Germinal center (tissue), 1 donor: ENCODE results near the gene FLT1.

Source experiments
- DNase-seq: peaks from one replicate; pipeline ENCODE4 v3.0.0; 2012; ENCODE audit warnings: mixed read lengths, low spot score

Gene FLT1

GRCh38 chr13:28526876-28527275, 31.9 kb upstream of the FLT1 start:
- no peak for DNase-seq

DNA sequence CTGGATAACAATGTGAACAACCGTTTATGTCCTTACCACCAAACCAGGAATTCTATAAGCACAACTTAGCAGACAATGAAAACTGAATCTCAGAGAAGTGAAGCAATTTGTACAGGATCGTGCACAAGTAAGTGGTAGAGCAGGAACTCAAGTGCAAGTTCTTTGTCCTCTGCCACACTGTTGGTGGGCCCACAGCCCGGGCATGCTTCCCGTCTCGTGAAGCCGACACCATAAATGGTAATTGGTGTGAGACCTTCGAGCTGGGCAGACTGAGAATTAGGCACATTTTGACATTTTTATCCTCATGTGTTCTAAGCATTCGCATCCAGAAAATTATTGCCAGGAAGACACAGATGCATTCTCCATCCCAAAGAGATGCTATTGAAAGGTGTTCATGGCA, 27.9 kb upstream of the FLT1 start:
- DNase-seq: no peak

- DNase-seq: no peak
Observed at GRCh38 chr13:28513745-28514144, 18.8 kb upstream of the FLT1 start.

GRCh38 chr13:28510542-28510941, 15.6 kb upstream of the FLT1 start:
- no peak for DNase-seq

DNA sequence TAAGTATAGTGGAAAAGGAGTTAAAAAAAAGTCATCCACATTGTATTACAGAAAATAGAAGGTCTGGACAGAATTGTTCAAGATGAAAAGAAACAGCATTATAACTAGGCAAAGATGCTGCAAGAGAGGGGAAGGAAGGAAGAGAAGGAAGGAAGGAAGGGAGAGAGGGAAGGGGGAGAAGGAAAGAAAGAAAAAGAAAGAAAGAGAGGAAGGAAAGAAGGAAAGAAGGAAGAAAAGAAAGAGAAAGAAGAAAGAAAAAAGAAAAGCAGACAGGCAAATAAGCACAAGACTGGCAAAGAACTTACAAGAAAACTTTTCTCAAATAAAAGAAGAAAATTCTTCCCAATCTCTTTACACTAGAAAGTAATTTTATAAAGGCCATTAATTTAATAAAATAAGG, 15.1 kb upstream of the FLT1 start:
- DNase-seq: no peak

DNA sequence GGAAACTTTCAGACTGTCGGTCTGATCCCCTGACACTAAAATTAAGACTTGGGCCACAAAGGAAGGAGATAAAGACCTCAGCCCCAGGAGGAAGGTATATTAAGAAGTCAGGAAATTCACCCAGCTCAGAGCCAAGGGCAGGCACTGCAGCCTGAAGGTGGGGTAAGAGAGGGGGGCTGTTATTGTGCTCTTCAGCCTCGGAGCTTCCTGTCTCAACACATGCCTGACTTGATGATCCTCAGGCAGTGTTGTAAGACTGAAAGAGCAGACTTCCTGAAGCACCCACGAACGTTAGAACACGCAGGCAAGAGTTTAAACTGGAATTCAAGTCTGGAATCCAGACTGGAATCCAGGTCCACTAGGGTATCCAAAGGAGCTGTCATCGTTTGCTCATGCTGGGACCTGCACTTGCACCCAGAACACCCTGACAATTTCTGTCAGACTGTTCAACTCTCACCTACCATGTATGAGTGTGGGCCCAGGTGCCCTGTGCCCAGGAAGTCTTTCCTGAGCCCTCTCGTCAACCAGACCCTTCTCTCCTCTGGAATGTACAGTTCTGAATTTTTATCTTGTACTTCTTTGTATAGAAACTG, 10.7 kb upstream of the FLT1 start:
- no peak for DNase-seq

DNA sequence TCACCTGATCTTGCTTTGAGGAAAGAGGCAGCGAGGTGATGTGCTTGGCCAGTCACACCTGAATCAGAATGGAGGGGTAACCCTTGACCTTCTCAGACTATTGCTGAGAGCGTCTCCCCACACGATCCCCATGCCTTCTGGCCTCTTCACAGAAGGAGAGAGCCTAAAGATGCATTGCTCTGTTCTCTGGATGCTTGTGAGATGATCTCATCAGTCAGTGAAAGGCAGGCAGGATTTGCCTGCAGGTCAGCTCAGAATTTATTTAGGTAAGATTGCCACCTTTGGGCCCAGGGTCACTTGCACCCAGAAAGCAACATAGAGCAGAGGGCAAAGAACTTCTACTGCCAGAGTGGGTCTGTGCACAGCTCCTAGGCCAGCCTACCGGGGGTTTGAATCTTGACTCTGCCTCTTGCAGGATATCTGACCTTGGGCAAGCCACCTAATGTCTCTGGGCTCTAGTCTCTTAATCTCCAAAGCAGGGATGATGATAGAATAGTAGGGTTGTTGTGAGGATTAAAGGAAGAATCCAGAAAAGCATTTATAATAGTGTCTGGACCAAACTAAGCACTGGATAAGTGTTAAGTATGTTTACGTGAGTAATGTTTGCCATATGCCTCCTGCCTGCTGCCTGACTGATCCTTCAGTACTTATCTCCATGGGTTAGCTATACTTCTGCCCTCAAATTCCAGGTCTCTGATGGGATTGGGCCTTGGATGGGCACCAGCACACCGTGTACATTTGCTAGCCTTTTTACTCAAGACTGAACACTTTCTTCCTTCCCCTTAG, 8.4 kb upstream of the FLT1 start:
- no peak for DNase-seq

DNA sequence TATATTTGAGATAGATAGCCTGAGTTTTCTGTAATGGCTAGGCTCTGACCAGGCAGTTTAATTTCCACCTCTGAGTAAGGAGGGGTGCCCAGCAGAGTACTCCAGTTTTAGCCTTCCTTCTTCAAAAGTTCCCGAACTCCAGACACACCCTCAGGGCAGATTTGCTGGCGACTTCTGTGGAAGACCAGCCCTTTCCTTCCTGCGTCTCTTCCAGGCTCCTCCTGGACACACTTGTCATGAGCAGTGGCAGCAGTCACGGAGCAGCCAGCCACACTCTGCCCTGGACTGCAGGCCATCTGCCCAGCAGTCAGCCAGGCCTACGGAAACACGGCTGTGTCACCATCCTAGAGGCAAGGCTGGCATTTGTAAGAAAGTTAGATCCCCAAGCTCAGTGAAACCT, 6.6 kb upstream of the FLT1 start:
- no peak for DNase-seq

GRCh38 chr13:28499609-28500008, 4.7 kb upstream of the FLT1 start:
- no peak for DNase-seq

DNA sequence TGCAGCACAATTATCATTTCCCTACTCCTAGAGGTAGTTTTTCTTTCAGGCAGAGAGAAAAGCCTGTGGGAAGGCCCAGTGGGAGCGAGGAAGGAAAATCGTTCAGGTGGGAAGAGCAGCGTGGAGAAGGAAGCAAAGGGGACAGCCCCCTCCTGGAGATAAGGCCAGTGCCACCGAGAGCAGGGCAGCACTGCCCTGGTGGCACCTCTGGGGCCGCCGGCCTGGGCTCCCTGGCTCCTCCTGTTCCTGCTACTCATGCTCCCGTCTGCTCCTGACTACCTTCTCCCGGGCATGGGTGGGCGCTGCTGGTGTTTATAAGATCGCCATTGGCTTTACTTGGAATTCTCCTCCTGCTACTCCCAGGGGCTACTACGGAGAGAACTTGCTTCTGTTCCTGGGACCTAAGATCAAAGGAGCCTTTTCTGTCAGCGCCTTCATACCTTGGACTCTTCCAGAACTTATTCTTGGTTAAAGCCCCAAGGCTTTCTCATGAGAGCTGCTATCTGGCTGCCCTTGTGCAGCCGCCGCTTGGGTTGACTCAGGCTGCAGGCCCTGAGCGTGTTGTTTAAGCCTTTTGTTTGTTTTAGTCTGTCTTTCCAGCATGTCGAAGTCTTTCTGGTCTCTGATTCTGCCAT, 3.7 kb upstream of the FLT1 start:
- DNase-seq: no peak

DNA sequence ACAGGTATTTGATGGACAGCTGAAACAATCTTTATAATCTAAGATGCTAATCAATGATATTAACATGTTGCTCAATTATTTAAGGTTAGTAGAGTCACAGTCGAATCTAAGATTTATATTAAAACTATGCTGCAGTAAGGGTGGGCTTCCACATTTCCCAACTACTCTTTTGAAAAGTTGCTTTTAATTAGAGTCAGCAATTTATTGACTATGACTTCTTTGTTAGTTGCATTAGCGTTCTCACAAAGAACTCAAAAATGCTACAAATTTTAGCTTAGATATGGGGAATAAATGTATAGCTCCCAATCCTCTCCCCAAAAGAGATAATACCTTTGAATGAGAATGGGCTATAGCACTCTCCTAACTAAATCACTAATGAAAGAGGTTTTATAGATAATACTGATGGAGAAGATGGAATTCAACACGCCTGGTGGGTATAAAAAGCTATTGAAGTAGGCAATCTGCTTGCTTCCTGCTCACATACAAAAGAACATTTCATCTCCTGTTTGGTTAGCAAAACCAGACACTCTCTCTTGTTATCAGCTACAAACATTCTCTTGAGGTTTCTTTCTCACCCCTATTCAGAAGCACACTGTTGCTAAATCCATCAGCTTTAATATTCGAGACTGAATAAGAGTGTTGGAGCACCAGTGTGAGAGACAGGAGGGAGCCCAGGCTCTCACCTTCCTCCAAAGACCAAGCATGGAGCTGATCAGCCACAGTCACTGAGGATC, 2.4 kb upstream of the FLT1 start:
- no peak for DNase-seq

GRCh38 chr13:28496188-28496564, 1.2 kb upstream of the FLT1 start:
- no peak for DNase-seq

DNA sequence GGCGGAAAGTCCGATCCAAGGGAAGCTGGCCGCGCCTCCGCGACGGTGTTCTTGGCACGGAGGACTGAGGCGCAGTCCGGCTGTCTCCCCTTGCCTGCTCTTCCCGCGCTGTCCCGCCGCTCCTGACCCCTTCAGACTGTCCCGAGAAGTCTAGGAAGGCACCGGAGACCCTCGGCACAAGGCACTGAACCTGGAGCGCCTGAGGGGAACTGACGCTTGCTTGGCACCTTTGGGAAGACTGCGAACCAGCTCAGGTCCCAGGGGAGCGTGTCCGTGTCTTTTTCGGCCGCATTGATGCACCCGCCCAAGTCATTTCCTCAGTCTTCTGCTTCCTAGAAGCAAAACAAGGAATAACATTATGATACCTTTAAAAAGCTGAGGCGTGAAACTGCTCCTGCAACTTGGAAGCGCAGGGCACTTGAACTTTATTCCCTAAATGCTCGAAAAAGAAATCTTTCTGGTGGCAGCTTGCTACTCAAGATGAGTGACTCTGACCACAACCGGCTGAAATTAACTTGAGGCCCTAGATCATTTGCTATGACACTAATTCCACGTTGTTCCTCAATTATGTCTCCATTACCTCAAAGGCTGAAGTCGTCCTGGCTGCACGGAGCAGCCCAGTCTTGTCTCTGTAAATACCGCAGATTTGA, 735 bp upstream of the FLT1 start:
- no peak for DNase-seq

DNA sequence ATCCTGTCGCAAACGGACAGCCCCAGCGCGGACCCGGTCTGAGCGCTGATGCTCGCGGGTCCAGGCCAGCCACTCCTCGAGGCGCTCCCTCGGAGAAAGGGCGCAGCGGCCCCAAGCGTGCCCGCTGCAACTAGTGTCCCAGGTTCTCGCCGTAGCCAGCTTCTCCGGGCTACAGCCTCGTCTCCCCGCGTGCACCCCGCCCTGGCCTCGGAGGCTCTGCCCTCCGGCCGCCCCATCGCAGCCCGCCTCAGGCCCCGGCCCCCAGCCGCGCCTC, 487 bp downstream of the FLT1 start:
- DNase-seq: no peak

DNA sequence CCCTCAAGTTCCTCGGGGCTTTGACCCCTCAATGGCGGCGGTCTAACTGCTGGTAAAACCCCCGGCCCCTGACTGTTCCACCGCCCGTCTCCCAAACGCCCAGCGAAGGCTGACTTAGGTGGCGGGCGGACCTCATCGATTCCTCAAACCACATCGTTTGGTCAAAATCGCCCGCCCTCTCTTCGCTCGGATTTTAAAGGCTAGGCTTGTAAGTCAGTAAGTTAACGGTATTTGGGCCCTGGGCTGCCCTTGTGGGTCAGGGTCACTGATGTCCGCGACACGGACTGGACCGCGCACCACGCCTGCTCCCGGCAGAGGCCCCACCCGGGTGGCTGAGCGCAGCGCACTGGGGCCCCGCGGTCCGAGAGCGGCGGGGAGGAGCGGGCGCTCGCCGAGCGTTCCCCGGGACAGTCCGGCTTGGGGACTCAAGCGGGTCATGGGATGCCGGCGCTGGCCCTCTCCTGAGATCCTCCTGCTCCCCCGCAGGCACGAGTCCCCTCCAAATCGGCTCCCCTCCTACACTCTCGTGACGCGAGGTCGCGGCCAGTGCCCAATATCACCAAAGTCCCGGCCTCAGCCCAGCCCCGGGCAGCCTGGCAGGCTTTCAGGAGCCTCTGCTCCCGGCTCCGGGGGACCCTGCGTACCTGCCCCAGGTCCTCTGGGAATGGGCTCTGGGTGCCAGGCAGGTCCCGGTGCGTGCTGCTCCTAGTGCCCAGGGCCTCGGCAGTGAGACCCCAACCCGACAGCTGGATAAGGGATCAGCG, 1.0 kb downstream of the FLT1 start:
- no peak for DNase-seq

DNA sequence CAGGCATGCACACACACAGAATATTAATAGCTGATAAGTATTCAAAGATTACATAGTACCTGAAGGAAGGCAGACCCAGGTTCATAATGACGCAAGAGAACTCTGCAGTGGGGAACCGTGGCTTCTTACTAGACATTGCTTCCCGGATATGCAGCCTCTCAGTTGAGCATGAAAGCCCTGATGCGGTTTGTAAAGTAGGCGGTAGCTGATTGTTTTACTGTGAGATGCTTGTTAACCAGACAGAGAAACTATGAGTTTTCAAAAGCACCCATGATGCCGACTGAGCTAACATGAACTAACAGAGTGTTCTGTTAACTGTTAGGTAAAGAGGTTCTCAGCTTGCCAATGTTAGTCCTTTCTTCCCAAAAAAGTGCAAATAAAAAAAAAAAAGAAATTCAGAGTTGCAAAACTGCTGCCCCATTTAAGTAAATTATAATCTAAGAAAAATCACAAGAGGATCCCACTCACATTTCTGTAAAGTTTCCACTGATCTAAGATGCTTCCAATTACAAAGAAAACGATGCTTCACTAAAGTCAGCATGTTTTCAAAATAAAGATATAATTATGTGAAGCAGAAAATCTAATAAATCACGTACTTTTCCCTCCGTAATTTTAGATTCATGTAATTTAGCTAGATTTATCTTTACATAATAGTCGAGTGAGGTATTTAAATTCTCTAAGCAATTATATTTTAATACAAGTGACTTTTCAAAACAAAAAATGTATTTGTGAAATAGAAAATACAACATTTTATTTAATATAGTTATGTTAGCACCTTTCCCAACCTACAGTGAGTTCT, 2.2 kb downstream of the FLT1 start:
- no peak for DNase-seq

DNA sequence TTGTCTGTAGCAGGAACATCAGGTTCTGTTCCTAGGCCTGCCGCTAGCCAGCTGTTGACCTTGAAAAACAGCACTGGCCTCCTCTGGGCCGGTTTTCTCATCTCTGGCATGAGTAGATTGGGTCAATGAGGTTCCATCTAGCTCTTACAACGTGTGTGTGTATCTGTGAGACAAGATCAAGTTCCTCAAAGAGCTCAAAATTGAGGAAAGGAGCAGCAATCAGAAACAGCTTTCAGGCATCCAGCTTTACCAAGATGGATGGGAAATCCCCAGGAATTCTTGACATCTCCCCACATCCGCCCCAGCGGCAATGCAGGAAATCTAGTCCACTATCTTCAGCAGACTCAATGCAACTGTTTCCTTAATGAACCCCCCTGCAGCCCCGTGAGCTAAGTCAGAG, 4.9 kb downstream of the FLT1 start:
- no peak for DNase-seq

DNA sequence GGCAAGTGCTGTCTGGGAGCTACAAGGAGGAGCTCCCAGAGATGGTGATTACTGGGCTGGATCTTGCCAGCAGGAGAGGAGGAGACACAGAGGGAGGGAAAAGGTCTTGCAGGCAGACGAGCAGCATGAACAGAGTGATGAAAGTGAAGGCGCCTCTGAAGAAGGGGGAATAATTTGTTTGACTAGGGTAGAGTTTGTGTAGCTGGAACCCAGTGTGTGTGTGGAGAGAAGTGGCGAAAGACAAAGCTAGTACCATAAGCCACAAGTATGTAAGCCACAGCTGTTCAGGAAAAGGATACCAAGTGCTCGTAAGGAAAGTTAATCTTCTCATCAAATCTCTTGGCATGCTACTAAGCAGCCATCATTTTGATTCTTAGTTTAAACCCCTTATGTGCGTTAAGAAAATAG, 5.4 kb downstream of the FLT1 start:
- DNase-seq: no peak

DNA sequence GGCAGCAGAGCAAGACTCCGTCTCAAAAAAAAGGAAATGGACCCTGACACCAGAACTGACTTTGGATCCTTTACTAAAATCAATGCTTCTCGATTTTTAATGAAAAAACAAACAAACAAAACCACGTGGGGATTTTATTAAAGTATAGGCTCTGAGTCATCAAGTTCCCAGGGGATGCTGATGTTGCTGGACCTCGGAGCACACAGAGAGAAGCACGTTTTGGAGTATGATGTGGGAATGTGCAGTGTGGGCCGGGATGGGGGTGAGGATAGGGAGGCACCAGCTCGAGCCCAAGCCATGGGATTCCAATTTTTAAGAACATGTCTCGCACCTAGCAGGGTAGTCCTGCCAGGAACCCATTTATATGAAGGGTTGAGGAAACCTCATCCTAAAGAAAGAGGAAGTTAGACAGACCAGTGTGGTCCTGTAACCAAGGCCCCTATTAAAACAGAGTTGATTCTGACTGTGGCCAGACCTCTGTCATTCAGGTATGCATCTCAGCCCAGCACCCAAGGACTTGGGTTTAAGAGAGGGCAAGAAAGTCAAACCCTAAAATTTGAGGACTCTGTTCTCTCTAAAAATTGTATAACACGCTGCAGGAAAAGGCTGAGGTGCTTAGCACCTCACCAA, 6.4 kb downstream of the FLT1 start:
- DNase-seq: no peak

GRCh38 chr13:28485996-28486543, 8.9 kb downstream of the FLT1 start:
- no peak for DNase-seq
